T-helper 1 cell (primary cell): ENCODE results near the gene KLHL2.
"Not testable (repeated sequence)": the region's sequence is repeated elsewhere in the genome, so short reads cannot be mapped to it uniquely, and the experiment has no call there.

Source experiments
- DNase-seq, 5 donors: peaks; one replicate each; pipeline ENCODE4 v3.0.0-alpha.2; 2012 to 2020

The KLHL2 gene

DNA sequence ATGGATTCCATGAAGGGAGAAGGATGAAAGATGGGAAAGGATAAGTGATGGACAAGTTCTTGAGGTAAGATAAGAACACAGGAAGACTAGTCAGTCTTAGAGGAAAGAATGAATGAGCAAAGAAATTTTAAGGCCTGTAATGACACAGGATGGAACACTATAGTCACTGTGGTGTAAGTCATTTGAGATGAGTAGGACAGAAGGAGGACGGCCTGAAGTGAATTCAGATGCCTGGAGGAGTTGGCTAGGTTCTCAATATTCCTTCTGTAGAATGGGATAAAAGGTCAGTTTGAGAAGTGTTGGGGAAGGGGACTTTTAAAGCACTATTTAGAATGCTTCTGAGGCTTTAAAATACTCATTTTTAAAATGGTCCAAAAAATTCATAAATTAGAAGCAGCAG lies 124.0 kb downstream of the KLHL2 start:
- DNase-seq = peak in 1 of 5 donors; percentile 60

DNA sequence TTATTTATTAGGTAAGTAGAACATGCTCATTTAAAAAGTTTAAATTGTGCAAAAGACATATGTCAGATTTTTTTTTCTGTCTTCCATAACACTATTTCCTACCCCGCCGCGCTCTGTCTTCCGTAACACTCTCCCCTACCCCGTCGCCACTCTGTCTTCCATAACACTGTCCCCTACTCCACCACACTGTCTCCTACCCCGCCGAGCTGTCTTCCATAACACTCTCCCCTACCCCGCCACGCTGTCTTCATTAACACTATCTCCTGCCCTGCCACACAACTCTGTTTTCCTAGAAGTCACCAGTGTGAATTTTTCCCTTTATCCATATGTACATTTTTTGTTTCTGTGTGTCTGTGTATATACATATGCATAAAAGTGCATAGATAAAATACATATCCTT lies 124.5 kb downstream of the KLHL2 start:
- no peak for DNase-seq

DNA sequence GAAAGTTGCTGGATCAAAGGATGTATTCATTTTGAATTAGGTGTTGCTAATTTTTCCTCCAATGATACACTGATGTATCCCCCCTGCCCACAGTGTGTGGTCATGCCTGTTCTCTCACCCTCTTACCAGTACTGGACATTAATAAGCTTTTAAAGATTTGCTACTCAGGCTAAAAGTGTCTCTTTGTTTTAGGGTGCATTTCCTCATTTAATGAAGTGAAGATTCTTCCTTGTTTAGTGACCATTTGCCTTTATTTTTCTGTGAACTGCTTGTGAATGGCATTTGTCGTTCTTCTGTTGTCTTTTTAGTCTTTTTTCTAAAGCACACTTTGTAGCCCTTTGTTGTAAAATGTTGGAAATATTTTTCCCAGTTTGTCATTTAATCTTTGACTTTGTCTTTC lies 125.1 kb downstream of the KLHL2 start:
- no peak for DNase-seq

DNA sequence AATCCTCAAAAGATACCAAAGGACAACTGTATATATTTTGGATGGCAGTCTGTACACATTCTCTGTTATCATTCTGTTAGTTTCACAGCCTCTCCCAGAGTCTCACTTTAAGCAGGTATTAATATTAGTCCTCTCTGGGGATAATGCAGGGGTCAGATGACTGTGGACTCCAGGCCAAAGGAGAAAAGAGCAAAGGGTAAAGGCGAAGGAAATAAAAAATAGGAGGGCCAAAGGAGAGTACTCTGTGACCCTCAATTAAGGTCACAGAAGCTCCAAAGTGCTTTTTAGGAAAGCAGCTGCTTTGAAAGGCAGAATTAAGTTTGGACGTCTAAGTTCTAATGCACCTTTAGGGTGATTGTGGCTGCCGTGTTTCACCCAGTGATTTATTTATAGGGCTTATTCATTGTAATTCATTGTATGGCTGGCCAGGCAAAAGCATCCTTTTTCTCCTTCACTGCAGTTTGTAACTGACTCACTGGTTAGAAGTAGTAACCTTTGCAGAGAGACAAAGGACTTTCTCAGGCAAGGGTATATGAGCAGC lies 127.9 kb downstream of the KLHL2 start:
- DNase-seq = no peak

DNA sequence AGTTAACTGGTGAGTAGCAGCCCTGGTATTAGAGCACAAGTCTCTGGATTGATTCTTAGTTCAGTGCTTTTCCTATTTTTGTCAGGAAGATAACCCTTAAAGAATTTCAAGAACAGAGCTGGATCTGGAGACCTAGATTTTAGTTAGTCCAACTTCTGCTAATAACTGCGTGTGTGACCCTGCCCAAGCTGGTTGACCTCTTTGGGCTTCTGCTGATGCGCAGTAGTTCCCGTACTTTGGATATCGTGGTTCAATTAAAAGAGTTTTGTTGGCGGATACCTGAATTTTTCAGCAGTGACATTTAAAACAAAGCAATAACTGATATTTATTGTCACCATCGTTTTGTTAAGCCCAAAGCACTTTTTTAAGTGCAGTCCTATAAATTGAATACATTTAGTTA lies 129.4 kb downstream of the KLHL2 start:
- DNase-seq = no peak

DNA sequence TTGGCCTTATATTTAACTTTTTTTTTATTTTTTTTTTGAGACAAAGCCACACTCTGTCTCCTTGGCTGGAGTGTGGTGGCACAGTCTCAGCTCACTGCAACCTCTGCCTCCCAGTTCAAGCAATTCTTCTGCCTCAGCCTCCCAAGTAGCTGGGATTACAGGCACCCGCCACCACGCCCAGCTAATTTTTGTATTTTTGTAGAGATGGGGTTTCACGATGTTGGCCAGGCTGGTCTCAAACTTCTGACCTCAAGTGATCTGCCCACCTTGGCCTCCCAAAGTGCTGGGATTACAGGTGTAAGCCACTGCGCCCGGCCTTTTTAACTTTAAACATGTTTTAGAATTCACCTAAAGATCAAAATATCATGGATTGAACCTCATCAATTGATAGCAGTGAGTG lies 135.0 kb downstream of the KLHL2 start:
- DNase-seq = not testable (repeated sequence)

DNA sequence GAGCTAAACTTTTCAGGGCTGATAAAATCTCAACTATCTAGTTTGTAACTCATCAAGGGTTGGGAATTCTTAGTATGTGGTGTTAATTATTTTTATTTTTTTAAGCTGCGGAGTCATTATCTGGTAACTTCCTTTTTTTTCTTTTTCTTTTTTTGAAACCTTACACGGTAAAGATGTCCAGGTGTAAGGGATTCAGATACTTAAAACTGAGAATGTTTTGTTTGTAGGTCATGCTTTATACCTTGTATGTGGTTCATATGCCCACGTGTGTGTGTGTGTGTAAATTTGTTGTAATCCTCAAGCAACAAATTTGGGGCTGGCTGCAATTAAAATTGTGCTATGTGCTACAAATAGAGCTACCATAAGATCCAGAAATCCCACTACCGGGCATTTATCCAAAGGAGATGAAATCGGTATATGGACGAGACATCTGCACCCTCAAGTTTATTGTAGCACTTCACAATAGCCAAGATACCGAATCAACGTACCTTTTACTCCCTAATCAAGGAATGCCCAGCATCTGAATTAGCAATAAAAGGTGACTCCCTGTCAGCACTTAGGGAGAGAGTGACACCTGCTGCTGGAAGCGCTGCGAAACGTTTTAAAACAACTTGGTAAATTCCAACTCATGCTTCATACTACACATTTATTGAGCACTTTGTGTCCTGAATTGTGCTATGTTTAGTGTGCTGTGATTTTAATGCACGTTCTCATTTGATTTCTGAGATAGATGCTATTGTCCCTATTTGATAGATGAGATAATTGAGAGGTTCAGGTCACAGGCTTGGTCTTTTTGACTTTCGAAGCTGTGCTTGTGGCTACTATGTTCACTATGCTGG lies 136.2 kb downstream of the KLHL2 start:
- DNase-seq = no peak

DNA sequence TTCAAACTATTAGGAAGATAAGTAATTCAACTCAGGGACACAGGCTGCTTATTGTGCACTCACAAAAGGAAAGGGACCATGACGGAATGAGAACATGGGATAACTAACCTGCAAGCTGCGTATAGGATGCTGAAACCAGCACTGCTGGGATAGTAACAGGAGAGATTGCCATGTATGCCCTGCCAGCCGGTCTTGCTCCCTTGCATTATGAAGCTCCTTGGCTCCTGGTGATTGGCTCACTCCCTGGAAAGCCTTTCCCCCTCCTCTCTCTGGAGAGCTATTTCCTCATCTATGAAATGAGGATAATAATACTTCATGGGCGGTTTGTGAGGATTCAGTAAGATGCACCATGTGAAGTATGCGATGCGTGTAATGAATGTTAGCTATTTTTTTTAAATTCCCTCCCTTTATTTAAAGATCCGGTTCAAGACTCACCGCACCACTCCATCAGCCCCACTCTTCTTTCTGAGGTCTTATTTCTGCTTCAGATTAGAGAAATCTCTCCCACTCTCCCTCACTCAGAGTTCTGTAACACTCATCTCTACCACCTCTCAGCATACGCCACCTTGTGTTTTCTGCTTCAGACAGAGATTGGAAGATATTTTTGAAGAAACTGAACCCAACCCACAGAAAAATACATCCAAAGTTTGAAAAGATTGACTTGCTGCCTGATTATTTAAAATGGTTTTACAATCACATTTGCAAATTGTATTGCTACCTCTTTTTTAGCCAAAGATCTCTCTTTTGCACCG lies 138.5 kb downstream of the KLHL2 start:
- no peak for DNase-seq

DNA sequence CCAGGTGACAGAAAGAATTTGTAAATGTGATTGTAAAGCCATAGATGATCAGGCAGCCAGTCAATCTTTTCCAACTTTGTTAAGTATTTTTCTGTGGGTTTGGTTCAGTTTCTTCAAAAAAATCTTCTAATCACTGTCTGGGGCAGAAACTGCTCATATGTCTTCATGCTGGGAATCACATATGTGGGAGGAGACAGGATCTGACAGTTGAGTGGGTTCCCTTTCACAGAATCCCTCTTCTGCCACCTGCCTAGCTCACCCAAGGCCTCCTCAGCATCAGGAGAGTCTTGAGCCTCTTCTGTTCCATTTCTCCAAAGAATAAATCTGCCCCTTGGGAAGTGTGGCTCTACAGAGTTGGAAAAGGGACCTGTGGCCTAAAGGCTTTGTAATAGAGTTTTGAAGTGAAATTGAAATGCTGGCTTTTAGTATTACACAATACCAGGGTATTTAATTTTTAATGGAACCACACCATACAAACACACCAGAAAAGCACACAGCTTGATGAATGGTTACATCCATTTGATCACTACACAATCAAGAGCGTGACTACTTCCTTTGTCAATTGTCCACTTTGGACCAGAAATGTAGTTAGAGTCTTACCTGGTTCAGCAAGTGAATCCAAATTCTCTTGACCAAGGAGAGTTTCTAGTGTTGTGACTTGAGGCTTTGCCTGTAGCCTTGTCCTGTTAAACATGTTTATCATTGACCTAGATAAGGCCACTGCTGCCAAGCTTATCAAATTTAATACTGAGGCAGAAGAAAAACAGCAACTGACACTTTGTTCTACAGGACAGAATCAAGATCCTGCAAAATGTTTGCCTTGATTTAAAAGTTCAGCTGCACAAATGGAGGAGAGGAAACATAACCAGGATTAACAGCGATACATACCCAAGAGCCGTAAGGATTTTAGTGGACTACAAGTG lies 140.5 kb downstream of the KLHL2 start:
- no peak for DNase-seq

DNA sequence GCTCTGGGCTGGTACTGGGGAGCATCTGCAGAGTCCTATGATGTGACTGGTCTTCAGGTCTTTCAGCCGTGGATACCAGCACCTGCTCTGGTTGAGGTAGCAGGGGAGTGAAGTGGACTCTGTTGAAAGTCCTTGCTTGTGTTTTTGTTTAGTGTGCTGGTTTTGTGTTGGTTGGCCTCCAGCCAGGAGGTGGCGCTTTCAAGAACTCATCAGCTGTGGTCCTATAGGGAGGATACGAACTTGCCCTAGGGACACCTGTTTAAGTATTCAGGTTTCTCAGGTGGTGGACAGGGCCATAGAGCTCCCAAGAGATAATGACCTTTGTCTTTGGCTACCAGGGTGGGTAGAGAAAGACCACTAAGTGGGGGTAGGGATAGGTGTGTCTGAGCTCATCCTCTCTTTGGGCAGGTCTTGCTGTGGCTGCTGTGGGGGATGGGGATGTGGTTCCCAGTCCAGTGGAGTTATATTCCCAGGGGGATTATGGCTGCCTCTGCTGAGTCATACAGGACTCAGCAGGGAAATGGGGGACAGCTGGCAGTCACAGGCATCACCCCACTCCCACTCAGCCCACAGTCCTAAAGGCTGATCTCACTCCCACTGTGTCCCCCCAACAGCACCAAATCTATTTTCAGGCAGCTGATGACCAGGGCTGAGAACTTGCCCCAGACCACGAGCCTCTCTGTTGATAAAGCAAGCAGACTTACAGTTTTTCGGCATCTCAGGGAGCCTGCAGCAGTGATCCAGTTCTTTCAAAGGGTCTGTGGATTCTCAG lies 144.2 kb downstream of the KLHL2 start:
- DNase-seq = no peak

DNA sequence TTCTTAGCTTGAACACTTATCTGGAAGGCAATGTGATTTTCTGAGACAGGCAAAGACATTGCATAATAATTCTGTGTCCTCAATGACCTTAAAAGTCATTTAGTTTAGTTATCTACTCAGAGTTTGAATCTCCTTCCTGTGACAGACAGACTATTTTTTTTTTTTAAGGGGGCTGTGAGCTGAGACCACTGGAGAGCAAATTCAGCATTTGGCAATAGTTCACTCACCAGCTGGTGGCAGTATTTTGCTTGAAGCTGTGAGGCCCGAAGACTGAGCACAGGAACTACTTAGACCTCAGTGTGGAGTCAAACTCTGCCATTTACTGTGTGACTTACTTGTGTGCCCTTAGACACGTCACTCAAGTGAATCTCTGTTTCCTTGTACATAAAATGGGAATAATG lies 148.5 kb downstream of the KLHL2 start:
- DNase-seq = no peak

DNA sequence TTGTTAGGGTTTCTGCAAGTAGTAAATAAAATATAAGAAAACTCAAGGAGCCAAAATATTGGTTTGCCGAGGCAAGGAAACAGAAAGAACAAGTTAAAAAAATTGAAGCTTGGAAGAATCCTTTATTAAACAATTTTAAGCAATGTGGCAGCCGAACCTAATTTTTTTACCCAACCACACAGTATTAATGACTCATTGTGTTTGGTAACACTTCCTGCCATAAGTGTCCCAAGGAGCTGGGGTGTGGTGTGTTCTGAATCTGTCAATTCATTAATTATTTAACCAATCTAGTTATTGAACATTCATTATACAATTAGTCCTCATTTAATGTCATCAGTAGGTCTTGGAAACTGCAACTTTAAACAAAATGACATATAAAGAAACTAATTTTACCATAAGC lies 152.1 kb downstream of the KLHL2 start:
- DNase-seq = no peak

DNA sequence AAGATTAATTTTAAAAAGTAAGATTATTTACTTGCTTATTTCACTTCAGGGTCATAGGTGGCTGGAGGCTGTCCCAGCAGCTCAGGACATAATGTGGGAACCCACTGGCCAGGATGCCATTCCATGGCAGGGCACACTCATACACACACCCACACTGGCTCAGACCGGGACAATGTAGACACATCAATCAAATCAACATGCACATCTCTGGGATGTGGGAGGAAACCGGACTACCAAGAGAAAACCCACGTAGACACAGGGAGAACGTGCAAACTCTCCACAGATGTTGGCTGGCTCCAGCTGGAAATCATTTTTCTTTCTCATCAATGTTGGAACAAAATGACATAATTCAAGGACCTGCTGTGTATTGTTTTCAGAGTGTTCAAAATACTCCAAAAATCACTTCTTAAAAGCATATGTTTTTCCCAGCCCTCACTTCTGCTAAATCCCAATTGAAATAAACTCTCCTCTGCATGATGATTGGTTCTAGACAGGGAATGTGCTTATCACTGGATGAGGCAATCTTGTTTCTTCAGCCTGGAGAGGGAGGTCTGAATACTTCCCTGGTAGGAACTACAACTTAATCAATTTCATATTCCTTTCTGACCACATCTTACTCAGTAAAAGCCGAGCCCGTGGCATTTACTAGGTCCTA lies 152.8 kb downstream of the KLHL2 start:
- DNase-seq = no peak

DNA sequence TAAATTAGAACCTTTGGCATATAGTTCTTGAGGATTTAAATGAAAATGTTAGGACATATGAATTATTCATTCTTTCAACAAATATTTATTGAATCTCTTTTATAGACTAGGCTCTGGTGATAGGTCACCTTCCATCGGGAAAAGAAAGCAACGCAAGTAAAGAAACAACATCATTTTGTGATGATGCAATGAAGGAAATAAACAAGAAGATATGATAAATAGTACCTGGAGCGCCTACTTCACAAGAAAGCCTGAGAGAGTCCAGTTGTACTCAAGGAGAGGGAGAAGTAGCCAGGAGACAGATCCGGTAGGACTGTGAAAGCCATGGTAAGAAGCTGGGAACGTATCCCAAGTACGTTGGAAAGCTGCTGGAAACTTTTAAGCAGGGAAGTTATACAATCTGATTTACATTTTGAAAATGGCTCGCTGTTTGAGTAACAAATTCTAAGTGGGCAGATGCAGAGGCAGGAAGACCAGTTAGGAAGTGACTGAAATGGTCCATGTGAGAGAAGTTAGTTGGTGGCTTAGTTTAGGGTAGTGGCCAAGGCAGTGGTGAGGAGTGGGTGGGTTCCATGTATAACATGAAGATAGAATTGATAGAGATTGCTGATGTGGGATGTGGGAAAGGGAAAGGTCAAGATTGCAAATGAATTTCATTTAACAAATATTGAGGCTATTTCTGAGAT lies 153.8 kb downstream of the KLHL2 start:
- no peak for DNase-seq

DNA sequence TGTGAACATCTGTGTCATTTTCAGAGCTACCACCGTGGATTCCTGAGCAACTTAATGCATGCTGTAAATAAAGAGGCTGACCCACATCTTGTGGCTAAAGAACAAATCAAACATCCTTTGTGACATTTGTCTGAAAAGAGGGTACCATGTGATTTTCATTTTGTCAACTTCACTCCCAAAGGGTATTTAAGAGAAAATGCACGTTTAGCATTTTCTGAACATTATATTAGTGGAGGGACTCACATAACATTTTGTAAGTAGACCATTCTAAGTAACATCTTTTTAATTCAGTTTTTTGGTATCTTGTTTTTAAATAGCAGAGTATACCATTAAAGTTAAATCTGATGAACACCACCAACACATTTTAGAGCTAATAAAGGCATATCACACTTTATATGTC lies 154.4 kb downstream of the KLHL2 start:
- DNase-seq = no peak

DNA sequence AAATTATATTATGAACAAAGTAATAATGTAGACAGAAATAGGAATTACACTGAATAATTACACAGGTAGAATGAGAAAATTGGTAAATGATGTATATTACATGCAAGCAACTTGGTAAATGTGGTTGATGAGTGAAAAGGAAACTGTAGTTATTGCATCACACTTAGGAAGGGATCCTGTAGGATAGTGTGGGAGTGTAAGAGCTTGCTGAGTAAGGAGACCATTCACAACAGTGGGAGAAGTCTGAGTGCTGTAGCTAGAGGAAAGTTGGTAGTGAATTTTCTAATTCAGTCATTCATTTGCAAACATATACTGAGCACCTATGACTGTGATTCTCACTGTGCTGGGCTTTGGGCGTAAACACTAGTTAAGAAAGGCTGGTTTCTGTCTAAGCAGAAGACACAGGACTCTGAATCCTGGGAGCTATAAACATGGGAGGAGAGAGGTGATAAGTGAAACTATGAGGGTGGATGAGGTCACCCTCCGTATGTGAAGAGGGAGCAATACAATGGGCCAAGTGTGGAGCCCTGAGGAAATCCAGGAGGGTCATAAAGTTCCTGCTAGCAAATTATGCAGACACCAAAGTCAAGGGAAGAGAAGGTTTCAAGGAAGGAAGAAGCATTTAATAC lies 157.2 kb downstream of the KLHL2 start:
- DNase-seq = no peak

DNA sequence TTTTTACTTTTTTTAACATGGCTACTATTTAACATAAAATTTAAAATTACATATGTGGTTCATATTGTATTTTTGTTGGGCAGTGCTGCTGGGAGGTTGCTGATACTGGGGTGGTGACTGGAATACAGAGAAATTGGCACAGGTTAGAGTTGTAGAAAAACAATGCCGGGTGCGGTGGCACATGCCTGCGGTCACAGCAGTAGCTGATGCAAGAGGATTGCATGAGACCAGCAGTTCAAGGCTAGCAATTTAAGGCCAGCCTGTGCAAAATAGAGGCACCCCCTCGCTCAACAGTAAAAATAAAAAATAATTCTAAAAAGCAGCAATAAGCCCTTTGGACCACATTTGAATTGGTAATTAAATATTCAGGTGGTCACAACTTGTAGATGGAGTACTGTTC lies 159.7 kb downstream of the KLHL2 start:
- no peak for DNase-seq

DNA sequence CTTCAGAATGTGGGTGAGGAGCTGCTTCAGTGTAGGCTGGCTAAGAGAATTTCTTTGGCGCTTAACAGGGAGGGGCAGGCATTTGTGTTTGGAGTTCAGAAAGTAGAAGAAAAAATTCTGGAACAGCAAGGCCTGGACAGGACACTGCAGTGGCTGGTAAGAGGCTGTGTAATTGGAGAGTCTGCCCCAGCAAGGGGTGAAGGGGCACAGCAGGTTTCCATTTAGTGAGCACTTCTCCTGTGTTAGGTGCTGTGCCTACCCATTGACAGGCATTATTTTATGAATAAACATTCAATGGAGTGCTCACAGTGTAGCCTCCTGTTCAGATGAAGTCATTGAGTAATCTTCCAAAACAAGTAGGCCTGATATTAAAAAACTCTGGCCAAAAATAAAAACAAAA lies 160.8 kb downstream of the KLHL2 start:
- DNase-seq = no peak

DNA sequence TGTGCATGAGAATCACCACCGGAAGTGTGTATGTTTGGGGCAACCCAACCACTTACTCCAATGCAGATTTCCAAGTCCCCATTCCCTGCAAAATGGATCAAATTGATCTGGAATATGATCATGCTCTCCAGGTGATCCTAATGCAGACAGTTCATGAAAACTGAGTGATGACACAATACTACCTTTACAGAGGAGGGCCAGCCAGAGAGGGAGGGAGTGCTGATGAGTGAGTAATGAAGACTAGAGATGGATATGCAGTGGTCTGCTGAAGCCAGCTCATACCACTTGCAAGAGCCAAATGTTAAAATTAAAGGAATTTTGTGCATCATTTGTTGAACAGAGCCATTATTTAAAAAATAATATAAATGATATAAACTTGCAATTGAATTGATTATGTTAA lies 161.2 kb downstream of the KLHL2 start:
- DNase-seq = no peak

DNA sequence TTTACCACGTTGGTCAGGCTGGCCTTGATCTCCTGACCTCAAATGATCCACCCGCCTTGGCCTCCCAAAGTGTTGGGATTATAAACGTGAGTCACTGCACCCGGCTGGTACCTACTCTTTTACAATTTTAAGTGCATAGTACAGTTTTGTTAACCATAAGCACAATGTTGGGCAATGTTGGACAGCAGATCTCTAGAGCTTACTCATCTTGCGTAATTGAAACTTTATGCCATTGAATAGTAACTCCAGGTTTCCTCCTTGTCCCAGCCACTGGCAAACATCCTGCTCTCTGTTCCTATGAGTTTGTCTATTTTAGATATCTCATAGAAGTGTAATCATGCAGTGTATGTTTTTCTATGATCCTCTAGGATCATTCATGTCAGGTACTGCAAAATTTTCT lies 162.2 kb downstream of the KLHL2 start:
- no peak for DNase-seq
